SU-DHL-6 (cell line): ENCODE results near the gene DIPK1B.

ENCODE experiments used
- CTCF ChIP-seq: fragments of 200-600 bp; sonication (generic); IDR thresholded peaks from one replicate; pipeline ENCODE4 v1.5.1; 2017; ENCODE audit warnings: antibody characterized with exemption, mild to moderate bottlenecking, low read length, moderate library complexity; ENCODE audit not compliant: insufficient read depth, poor library complexity, severe bottlenecking
- EZH2phosphoT487 ChIP-seq: fragments of 200-600 bp; sonication (generic), shearing (Covaris generic); conservative IDR thresholded peaks from 2 replicates; pipeline ENCODE4 v1.6.1; 2018; ENCODE audit warnings: mild to moderate bottlenecking, antibody characterized with exemption, low read length, moderate library complexity, mixed read lengths

DNA sequence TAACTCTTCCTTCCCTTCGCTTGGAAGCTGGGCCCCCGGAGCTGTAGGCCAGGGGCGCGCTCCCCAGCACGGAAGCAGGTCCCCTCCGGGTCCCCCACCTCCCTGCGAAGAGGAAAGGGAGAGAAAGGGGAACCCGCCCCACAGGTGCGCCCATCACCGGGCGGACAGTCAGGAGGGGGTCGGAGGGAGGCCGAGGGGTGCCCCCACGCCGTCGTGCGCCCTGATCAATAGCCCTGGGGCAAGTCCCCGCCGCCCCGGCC lies 25.9 kb upstream of the DIPK1B start:
- TF ChIP-seq CTCF (no peak), EZH2phosphoT487 (no peak)
